Gastrocnemius medialis (tissue), 4 donors: ENCODE data around the gene PLA2G3. TPM values are rescaled to one million over a fixed set of nuclear protein-coding genes. Genes with fewer than 3 reads are reported as not detected.
A peak's percentile ranks its signal among the peaks of the same experiment; 100 is the strongest.

ENCODE experiments used
- ATAC-seq, 2 donors: fragments of 150-250 bp; one replicate each; pipeline ENCODE4 v1.9.1; 2016
- DNase-seq, 2 donors: peaks; one replicate each; pipeline ENCODE4 v3.0.0-alpha.2; 2019
- H3K27ac ChIP-seq, 4 donors: fragments of 200-600 bp; sonication (generic); 1 replicate in 1 of 4; 2 replicates in 3 of 4; pipeline ENCODE4 v1.5.1; 2016 to 2018; ENCODE audit warnings: mild to moderate bottlenecking in 2 of 4, moderate library complexity in 1 of 4
- H3K27me3 ChIP-seq, 3 donors: fragments of 200-600 bp; sonication (generic) in 2 of 3; 1 replicate in 1 of 3; 2 replicates in 2 of 3; pipeline versions ENCODE4 v1.5.1 to v1.6.0; 2016 to 2019; ENCODE audit warnings: mild to moderate bottlenecking in 1 of 3, moderate library complexity in 1 of 3
- H3K36me3 ChIP-seq, 2 donors: fragments of 200-600 bp; sonication (generic) in 1 of 2; one replicate each; pipeline ENCODE4 v1.5.1; 2017 to 2018
- H3K4me1 ChIP-seq, 2 donors: fragments of 200-600 bp; sonication (generic) in 1 of 2; one replicate each; pipeline ENCODE4 v1.5.1; 2016 to 2017; ENCODE audit warnings: mild to moderate bottlenecking in 2 of 2
- H3K4me3 ChIP-seq, 4 donors: fragments of 200-600 bp; sonication (generic) in 3 of 4; 1 replicate in 1 of 4; 2 replicates in 3 of 4; pipeline ENCODE4 v1.5.1; 2016 to 2019; ENCODE audit warnings: mild to moderate bottlenecking in 2 of 4
- H3K9me3 ChIP-seq, 3 donors: fragments of 200-600 bp; sonication (generic) in 2 of 3; 1 replicate in 1 of 3; 2 replicates in 2 of 3; pipeline ENCODE4 v1.5.1; 2016 to 2019
- CTCF ChIP-seq, 5 experiments: fragments of 450-650 bp in 3 of 5; fragments of 200-600 bp in 2 of 5; sonication (generic) in 2 of 5; IDR thresholded peaks in 4 of 5; conservative IDR thresholded peaks in 1 of 5; 1 replicate in 4 of 5; 2 replicates in 1 of 5; pipeline ENCODE4 v1.5.1; 2016 to 2019; ENCODE audit warnings: antibody characterized with exemption in 5 of 5, mild to moderate bottlenecking in 3 of 5, moderate library complexity in 3 of 5
- POLR2A ChIP-seq, 2 donors: fragments of 450-650 bp; IDR thresholded peaks; one replicate each; pipeline ENCODE4 v1.6.1; 2017; ENCODE audit warnings: antibody characterized with exemption in 2 of 2, mild to moderate bottlenecking in 2 of 2, moderate library complexity in 2 of 2
- in situ Hi-C, 4 donors: fragments of 200-750 bp; cut with MboI; loops; one replicate each; pipeline versions ENCODE4 v1.15.0 to v1.8.0; 2017; ENCODE audit warnings: low sequenced_read_pairs in 4 of 4
- intact Hi-C: fragments of 100-400 bp; cut with DNase I; formaldehyde crosslinking; loops from one replicate; pipeline ENCODE4 v1.15.1; 2023; ENCODE audit warnings: low total_unique reads
- total RNA-seq, 4 donors: library from RNA; depleted of rRNA; stranded (reverse); fragments of >200 nt; gene quantifications; one replicate each; pipeline versions ENCODE4 v1.1.0 to v1.2.3, GENCODE V29; 2016

The PLA2G3 gene
- total RNA-seq, 4 donors from 2014 or later, result not detected

GRCh38 chr22:31092161-31092560 is 48.1 kb downstream of the PLA2G3 start:
- TF ChIP-seq POLR2A (IDR thresholded peaks at IDR 0.05), result no peak
- no peak for TF ChIP-seq CTCF (IDR thresholded peaks at IDR 0.05 in 4 of 5, conservative IDR thresholded peaks at IDR 0.05 in 1 of 5)
- Histone ChIP-seq H3K4me3 (no peak overlapping the region), H3K4me1 (peaks cover 33 to 56% of the 10 kb centered on the region in 2 donors), H3K9me3 (no peaks in the 10 kb centered on the region), H3K36me3 (peaks cover 0 to 37% of the 10 kb centered on the region in 2 donors), H3K27me3 (no peaks in the 10 kb centered on the region), H3K27ac (peak overlapping the region; percentile 93 to 98 (median 95))
- DNase-seq (no peak), ATAC-seq (no peak)
- in situ Hi-C loops (loop anchor here in 2 of 4 donors (5.0 to 10.0 kb wide), 3 partner anchors 55 to 143 kb away; no protein-coding TSS in a partner anchor), intact Hi-C loops (no loop called here)

- ATAC-seq (no peak), DNase-seq (peak in 1 of 2 donors; percentile 14)
- H3K27me3 ChIP-seq, result no peaks in the 10 kb centered on the region
- intact Hi-C loops (no loop called here), in situ Hi-C loops (loop anchor here in 2 of 4 donors (5.0 to 10.0 kb wide), 3 partner anchors 56 to 143 kb away; no protein-coding TSS in a partner anchor)
- peak overlapping the region in 2 of 4 donors; percentile 93 to 95 for H3K27ac ChIP-seq
- no peak for TF ChIP-seq CTCF (IDR thresholded peaks at IDR 0.05 in 4 of 5, conservative IDR thresholded peaks at IDR 0.05 in 1 of 5)
- no peak for TF ChIP-seq POLR2A (IDR thresholded peaks at IDR 0.05)
- no peaks in the 10 kb centered on the region for H3K9me3 ChIP-seq
- H3K36me3 ChIP-seq, result peaks cover 0 to 28% of the 10 kb centered on the region in 2 donors
- no peak overlapping the region for H3K4me3 ChIP-seq
- peaks cover 33 to 54% of the 10 kb centered on the region in 2 donors for H3K4me1 ChIP-seq
These were observed 49.0 kb downstream of the PLA2G3 start for GRCh38 chr22:31091106-31091975.

- intact Hi-C loops, result no loop called here
These were observed 49.9 kb downstream of the PLA2G3 start for GRCh38 chr22:31090217-31091085.

More at GRCh38 chr22:31090217-31091085, 49.9 kb downstream of the PLA2G3 start:
- ATAC-seq (no peak), DNase-seq (no peak)
- Histone ChIP-seq H3K4me1 (peaks cover 40 to 45% of the 10 kb centered on the region in 2 donors), H3K36me3 (peaks cover 0 to 20% of the 10 kb centered on the region in 2 donors), H3K4me3 (no peak overlapping the region), H3K27me3 (no peaks in the 10 kb centered on the region), H3K9me3 (no peaks in the 10 kb centered on the region), H3K27ac (peak overlapping the region in 2 of 4 donors; percentile 9 to 13)
- in situ Hi-C loops, result loop anchor here in 2 of 4 donors (5.0 to 10.0 kb wide), 3 partner anchors 57 to 144 kb away; no protein-coding TSS in a partner anchor
- TF ChIP-seq CTCF (IDR thresholded peaks at IDR 0.05 in 4 of 5, conservative IDR thresholded peaks at IDR 0.05 in 1 of 5), result no peak
- no peak for TF ChIP-seq POLR2A (IDR thresholded peaks at IDR 0.05)
